Uterus (tissue), 2 donors: ENCODE results near the gene PRDM11.

ENCODE experiments used
- POLR2A ChIP-seq, 2 donors: fragments of 450-650 bp; IDR thresholded peaks; one replicate each; pipeline ENCODE4 v1.6.1; 2016; ENCODE audit warnings: antibody characterized with exemption in 2 of 2, mild to moderate bottlenecking in 1 of 2, moderate library complexity in 1 of 2
- TF ChIP-seq, protein P1 (sequence below), 4 experiments: fragments of 200-600 bp in 2 of 4; fragments of 450-650 bp in 2 of 4; sonication (generic) in 2 of 4; IDR thresholded peaks; one replicate each; pipeline ENCODE4 v1.5.1; 2016 to 2019; ENCODE audit warnings: antibody characterized with exemption in 4 of 4, mild to moderate bottlenecking in 2 of 4, moderate library complexity in 1 of 4

DNA sequence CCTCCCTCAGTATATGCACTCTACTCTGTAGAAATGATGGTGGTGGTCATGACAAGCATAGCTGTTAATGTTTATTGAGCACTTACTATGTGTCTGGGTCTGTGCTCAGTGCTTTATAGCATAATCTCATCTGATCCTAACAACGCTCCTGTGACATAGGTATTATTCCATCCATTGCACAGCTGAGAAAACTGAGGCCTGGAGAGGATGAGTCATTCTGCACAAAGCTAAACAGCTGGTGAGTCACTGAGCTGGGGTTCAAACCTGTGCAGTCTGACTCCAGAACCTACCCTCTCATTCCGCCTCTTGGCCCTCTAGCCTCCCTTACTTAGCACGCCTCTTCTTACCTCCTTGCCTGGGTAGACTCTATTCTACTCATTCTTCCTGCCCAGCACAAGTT, 41.7 kb downstream of the PRDM11 start:
- TF ChIP-seq, protein P1, sequence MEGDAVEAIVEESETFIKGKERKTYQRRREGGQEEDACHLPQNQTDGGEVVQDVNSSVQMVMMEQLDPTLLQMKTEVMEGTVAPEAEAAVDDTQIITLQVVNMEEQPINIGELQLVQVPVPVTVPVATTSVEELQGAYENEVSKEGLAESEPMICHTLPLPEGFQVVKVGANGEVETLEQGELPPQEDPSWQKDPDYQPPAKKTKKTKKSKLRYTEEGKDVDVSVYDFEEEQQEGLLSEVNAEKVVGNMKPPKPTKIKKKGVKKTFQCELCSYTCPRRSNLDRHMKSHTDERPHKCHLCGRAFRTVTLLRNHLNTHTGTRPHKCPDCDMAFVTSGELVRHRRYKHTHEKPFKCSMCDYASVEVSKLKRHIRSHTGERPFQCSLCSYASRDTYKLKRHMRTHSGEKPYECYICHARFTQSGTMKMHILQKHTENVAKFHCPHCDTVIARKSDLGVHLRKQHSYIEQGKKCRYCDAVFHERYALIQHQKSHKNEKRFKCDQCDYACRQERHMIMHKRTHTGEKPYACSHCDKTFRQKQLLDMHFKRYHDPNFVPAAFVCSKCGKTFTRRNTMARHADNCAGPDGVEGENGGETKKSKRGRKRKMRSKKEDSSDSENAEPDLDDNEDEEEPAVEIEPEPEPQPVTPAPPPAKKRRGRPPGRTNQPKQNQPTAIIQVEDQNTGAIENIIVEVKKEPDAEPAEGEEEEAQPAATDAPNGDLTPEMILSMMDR (IDR thresholded peaks at IDR 0.05) = no peak
- no peak for TF ChIP-seq POLR2A (IDR thresholded peaks at IDR 0.05)
